Testis (tissue), 5 donors: ENCODE measurements around the gene IGFBP7. TPM values are rescaled to one million over a fixed set of nuclear protein-coding genes. Genes with fewer than 3 reads are reported as not detected.

Experiments
- DNase-seq: peaks from one replicate; pipeline ENCODE4 v3.0.0-alpha.2; 2019
- H3K27ac ChIP-seq, 2 donors: fragments of 200-600 bp; sonication (generic); one replicate each; pipeline ENCODE4 v1.5.1; 2019
- H3K27me3 ChIP-seq: fragments of 200-600 bp; sonication (generic); one replicate; pipeline ENCODE4 v1.5.1; 2019
- H3K36me3 ChIP-seq: fragments of 200-600 bp; sonication (generic); one replicate; pipeline ENCODE4 v1.5.1; 2017; ENCODE audit warnings: low read depth; ENCODE audit errors: missing control alignments
- H3K4me1 ChIP-seq: fragments of 200-600 bp; sonication (generic); one replicate; pipeline ENCODE4 v1.5.1; 2019
- H3K4me3 ChIP-seq, 2 donors: fragments of 200-600 bp; sonication (generic); one replicate each; pipeline ENCODE4 v1.5.1; 2017 to 2019
- H3K9me3 ChIP-seq: fragments of 200-600 bp; sonication (generic); one replicate; pipeline ENCODE4 v1.5.1; 2017
- POLR2A ChIP-seq: fragments of 450-650 bp; IDR thresholded peaks from one replicate; pipeline ENCODE4 v1.6.1; 2017; ENCODE audit warnings: antibody characterized with exemption, mild to moderate bottlenecking, moderate library complexity
- whole genome bisulfite sequencing, 2 donors: methylation state at CpG; one replicate each; pipeline ENCODE4 v1.1.5; 2018; 5-methylcytosine and 5-hydroxymethylcytosine counted together
- intact Hi-C: fragments of 100-400 bp; cut with DNase I; formaldehyde crosslinking; loops from one replicate; pipeline ENCODE4 v1.15.1; 2023; ENCODE audit warnings: low total_unique reads
- long read RNA-seq, 2 donors: transcript quantifications; one replicate each; lab custom pipeline, GENCODE V29; 2026
- polyA plus RNA-seq: library from polyadenylated mRNA; stranded (reverse); fragments of 350-450 nt; fragmentation: Illumina TruSeq; extraction: RNeasy Lipid Tissue Mini Kit (QIAGEN cat#74804); gene quantifications from one replicate; pipeline ENCODE4 v1.2.3, GENCODE V29; 2014; ENCODE audit warnings: low read depth, low replicate concordance; ENCODE audit not compliant: insufficient read depth
- total RNA-seq, 2 donors: library from RNA; depleted of rRNA; stranded (reverse); fragments of >200 nt; gene quantifications; one replicate each; pipeline ENCODE4 v1.2.3, GENCODE V29; 2016
- TF ChIP-seq, protein P1 (sequence below), 3 experiments: fragments of 450-650 bp in 2 of 3; fragments of 200-600 bp in 1 of 3; sonication (generic) in 1 of 3; IDR thresholded peaks; one replicate each; pipeline ENCODE4 v1.5.1; 2016 to 2019; ENCODE audit warnings: antibody characterized with exemption in 3 of 3, mild to moderate bottlenecking in 2 of 3, moderate library complexity in 1 of 3

Gene IGFBP7, protein sequence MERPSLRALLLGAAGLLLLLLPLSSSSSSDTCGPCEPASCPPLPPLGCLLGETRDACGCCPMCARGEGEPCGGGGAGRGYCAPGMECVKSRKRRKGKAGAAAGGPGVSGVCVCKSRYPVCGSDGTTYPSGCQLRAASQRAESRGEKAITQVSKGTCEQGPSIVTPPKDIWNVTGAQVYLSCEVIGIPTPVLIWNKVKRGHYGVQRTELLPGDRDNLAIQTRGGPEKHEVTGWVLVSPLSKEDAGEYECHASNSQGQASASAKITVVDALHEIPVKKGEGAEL
- total RNA-seq (100 to 1,000 TPM; 451 to 817 TPM), polyA plus RNA-seq (531 TPM)
- long read RNA-seq, donor 1, transcript IGFBP7-203 (4 exons, 1,251 nt), result minor isoform, 9 of 398 reads
- long read RNA-seq, donor 1, transcript IGFBP7-201 (5 exons, 1,427 nt), result major isoform, 253 of 398 reads
- long read RNA-seq, donor 1, partial matches to known transcripts, result 136 of 398 reads
- long read RNA-seq, donor 1, other reads (novel, unspliced or antisense), result 0 of 398 reads
- long read RNA-seq, donor 2, transcript IGFBP7-201 (5 exons, 1,427 nt), result major isoform, 132 of 265 reads
- long read RNA-seq, donor 2, transcript IGFBP7-203 (4 exons, 1,251 nt), result minor isoform, 8 of 265 reads
- long read RNA-seq, donor 2, partial matches to known transcripts, result 117 of 265 reads
- long read RNA-seq, donor 2, other reads (novel, unspliced or antisense), result 8 of 265 reads

DNA sequence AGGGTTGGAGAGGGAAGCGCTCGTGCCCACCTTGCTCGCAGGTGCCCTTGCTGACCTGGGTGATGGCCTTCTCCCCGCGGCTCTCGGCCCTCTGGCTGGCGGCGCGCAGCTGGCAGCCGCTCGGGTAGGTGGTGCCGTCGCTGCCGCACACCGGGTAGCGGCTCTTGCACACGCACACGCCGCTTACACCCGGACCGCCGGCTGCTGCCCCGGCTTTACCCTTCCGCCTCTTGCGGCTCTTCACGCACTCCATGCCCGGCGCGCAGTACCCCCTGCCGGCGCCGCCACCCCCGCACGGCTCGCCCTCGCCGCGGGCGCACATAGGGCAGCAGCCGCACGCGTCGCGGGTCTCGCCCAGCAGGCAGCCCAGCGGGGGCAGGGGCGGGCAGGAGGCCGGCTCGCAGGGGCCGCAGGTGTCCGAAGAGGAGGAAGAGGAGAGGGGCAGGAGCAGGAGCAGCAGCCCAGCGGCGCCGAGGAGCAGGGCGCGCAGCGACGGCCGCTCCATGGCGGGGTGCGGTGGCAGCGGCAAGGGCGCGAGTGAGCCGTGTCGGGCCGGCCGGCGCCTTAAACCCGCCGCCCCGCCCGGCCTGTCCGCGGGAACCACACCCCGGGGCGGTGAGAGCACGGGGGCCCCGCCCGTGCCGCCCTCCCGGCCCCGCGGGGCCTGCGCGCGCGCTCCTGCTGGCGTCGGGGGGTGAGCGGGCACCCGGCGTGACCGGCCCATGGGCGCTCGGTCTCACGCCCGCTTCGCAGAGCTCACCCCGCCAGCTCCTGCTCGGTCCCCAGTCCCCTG, at the start of gene IGFBP7:
TSS of gene IGFBP7 (minus strand) at position 539 of the 793 bp plus-strand sequence. CDS start at position 505, 34 bp downstream.
- peak within 1 kb of the TSS; percentile 82 to 85 for H3K4me3 ChIP-seq

DNA sequence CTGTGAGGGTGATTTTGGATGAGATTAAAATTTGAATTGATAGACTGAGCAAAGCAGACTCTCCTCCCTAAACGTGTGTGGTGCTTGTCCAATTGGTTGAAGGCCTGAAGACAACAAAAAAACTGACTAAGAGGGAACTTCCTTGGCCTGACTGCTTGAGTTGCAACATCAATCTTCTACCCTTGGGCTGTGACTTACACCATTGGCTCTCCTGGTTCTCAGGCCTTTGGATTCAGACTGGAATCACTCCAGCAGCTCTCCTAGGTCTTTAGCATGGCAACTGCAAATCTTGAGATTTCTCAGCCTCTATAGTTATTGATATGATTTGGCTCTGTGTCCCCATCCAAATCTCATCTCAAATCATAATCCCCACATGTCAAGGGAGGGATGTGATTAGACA, 49.7 kb upstream of the IGFBP7 start:
- H3K27ac ChIP-seq, result no peak overlapping the region
- 92 to 100% methylated on average over 1 of the region's 1 CpG for WGBS, 2 donors
- H3K4me1 ChIP-seq, result no peaks in the 10 kb centered on the region
- H3K27me3 ChIP-seq, result no peaks in the 10 kb centered on the region
- H3K36me3 ChIP-seq, result no peaks in the 10 kb centered on the region
- intact Hi-C loops, result no loop called here
- no peak for DNase-seq
- H3K9me3 ChIP-seq, result no peaks in the 10 kb centered on the region
- no peak overlapping the region for H3K4me3 ChIP-seq
- TF ChIP-seq POLR2A, result no peak
- TF ChIP-seq, protein P1, sequence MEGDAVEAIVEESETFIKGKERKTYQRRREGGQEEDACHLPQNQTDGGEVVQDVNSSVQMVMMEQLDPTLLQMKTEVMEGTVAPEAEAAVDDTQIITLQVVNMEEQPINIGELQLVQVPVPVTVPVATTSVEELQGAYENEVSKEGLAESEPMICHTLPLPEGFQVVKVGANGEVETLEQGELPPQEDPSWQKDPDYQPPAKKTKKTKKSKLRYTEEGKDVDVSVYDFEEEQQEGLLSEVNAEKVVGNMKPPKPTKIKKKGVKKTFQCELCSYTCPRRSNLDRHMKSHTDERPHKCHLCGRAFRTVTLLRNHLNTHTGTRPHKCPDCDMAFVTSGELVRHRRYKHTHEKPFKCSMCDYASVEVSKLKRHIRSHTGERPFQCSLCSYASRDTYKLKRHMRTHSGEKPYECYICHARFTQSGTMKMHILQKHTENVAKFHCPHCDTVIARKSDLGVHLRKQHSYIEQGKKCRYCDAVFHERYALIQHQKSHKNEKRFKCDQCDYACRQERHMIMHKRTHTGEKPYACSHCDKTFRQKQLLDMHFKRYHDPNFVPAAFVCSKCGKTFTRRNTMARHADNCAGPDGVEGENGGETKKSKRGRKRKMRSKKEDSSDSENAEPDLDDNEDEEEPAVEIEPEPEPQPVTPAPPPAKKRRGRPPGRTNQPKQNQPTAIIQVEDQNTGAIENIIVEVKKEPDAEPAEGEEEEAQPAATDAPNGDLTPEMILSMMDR (IDR thresholded peaks at IDR 0.05), result no peak

More for the DNA sequence above, at the start of gene IGFBP7:
- H3K27me3 ChIP-seq, result no peaks in the 10 kb centered on the region
- DNase-seq, result peak; percentile 43
- WGBS, 2 donors, result 0% methylated on average over 8 to 31 of the region's 101 CpGs
- H3K27ac ChIP-seq, result peak within 1 kb of the TSS; percentile 96
- no peaks in the 10 kb centered on the region for H3K9me3 ChIP-seq
- peaks cover 2% of the 10 kb centered on the region for H3K4me1 ChIP-seq
- H3K36me3 ChIP-seq, result no peaks in the 10 kb centered on the region
- intact Hi-C loops, result loop anchor here (10.0 kb wide), 1 partner anchor 45 kb away; no protein-coding TSS in a partner anchor
- TF ChIP-seq, protein P1 (IDR thresholded peaks at IDR 0.05), result no peak
- TF ChIP-seq POLR2A, result no peak

- Histone ChIP-seq H3K4me3 (no peak overlapping the region), H3K9me3 (no peaks in the 10 kb centered on the region), H3K27ac (no peak overlapping the region), H3K4me1 (no peaks in the 10 kb centered on the region), H3K36me3 (no peaks in the 10 kb centered on the region), H3K27me3 (no peaks in the 10 kb centered on the region)
- DNase-seq, result no peak
- TF ChIP-seq, protein P1 (IDR thresholded peaks at IDR 0.05), result no peak
- 91 to 93% methylated on average over 1 of the region's 1 CpG for WGBS, 2 donors
- intact Hi-C loops, result no loop called here
Measured at GRCh38 chr4:57158762-57159161, 48.6 kb upstream of the IGFBP7 start.

DNA sequence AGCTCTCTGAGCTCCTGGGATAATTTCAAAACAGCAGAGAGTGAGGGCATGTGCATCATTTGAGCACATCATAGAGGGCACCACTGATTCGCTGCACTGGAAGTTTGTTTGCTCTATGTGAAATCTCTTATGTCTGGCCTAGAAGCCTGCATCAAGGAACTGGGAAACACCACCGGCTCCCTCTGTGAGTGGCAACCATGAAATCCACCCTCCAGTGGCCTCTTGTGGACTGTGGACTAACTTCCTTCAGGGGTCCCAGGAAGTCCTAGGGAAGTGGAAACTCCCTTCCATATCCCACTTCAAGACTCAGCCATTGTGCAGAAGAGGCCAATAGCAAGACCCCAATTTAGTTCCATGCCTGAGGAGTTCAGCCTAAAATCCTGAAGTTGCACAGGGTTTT, 48.0 kb upstream of the IGFBP7 start:
- intact Hi-C loops, result no loop called here
- no peaks in the 10 kb centered on the region for H3K36me3 ChIP-seq
- no peaks in the 10 kb centered on the region for H3K4me1 ChIP-seq
- WGBS, 2 donors, result 86% methylated on average over 2 of the region's 2 CpGs; no CpG with 5 or more reads in 1 of the 2 donors
- no peak overlapping the region for H3K27ac ChIP-seq
- no peaks in the 10 kb centered on the region for H3K27me3 ChIP-seq
- TF ChIP-seq POLR2A, result no peak
- TF ChIP-seq, protein P1 (IDR thresholded peaks at IDR 0.05), result no peak
- no peak overlapping the region for H3K4me3 ChIP-seq
- DNase-seq, result no peak
- no peaks in the 10 kb centered on the region for H3K9me3 ChIP-seq
